Non-pigmented ciliary epithelial cell (primary cell): ENCODE results near the gene BMAL1.

Experiments
- DNase-seq: peaks from one replicate; pipeline ENCODE4 v3.0.0-alpha.2; 2010; ENCODE audit warnings: low read depth

The BMAL1 gene

GRCh38 chr11:13291361-13291760 is 13.8 kb downstream of the BMAL1 start:
- no peak for DNase-seq

- no peak for DNase-seq
Observed at GRCh38 chr11:13291800-13292199, 14.2 kb downstream of the BMAL1 start.

- DNase-seq, result no peak
Observed at GRCh38 chr11:13292970-13293369, 15.4 kb downstream of the BMAL1 start.

GRCh38 chr11:13294178-13294577 is 16.6 kb downstream of the BMAL1 start:
- no peak for DNase-seq

GRCh38 chr11:13294771-13295579 is 17.4 kb downstream of the BMAL1 start:
- DNase-seq, result no peak

- no peak for DNase-seq
Observed at GRCh38 chr11:13297308-13297916, 19.8 kb downstream of the BMAL1 start.

GRCh38 chr11:13297917-13298356 is 20.3 kb downstream of the BMAL1 start:
- DNase-seq, result no peak

GRCh38 chr11:13298765-13299164 is 21.2 kb downstream of the BMAL1 start:
- DNase-seq, result no peak

GRCh38 chr11:13301522-13301921 is 23.9 kb downstream of the BMAL1 start:
- DNase-seq, result no peak

- DNase-seq, result no peak
Observed at GRCh38 chr11:13302420-13302958, 24.9 kb downstream of the BMAL1 start.

GRCh38 chr11:13303668-13304649 is 26.4 kb downstream of the BMAL1 start:
- DNase-seq, result no peak

GRCh38 chr11:13304655-13305335 is 27.2 kb downstream of the BMAL1 start:
- no peak for DNase-seq

GRCh38 chr11:13308704-13309103 is 31.1 kb downstream of the BMAL1 start:
- no peak for DNase-seq

GRCh38 chr11:13309156-13309555 is 31.6 kb downstream of the BMAL1 start:
- no peak for DNase-seq

GRCh38 chr11:13310443-13310842 is 32.9 kb downstream of the BMAL1 start:
- no peak for DNase-seq

GRCh38 chr11:13311570-13311969 is 34.0 kb downstream of the BMAL1 start:
- no peak for DNase-seq

GRCh38 chr11:13313005-13313819 is 35.6 kb downstream of the BMAL1 start:
- DNase-seq, result no peak

GRCh38 chr11:13314676-13315394 is 37.2 kb downstream of the BMAL1 start:
- no peak for DNase-seq

GRCh38 chr11:13315517-13316432 is 38.2 kb downstream of the BMAL1 start:
- no peak for DNase-seq
